AG04449 (cell line): ENCODE measurements around the gene NACAD.

Source experiments
- CTCF ChIA-PET: fragments of 350-600 bp; formaldehyde crosslinking; extraction: SDS; loops from one replicate; lab custom pipeline; 2021; ENCODE audit warnings: antibody characterized with exemption; lab: Yijun Ruan, JAX
- POLR2A ChIA-PET: fragments of 400-600, 350-600 bp; formaldehyde crosslinking; extraction: SDS; loops from one replicate; lab custom pipeline; 2020; ENCODE audit warnings: antibody characterized with exemption, inconsistent platforms; lab: Yijun Ruan, JAX
- DNase-seq: peaks from one replicate; pipeline ENCODE4 v3.0.0-alpha.2; 2010; ENCODE audit warnings: low read depth, low spot score
- H3K4me3 ChIP-seq: 2 replicates; pipeline ENCODE4 v1.5.1; 2011; ENCODE audit warnings: low read depth, mild to moderate bottlenecking, control low read depth, low read length
- CTCF ChIP-seq: IDR thresholded peaks from one replicate; pipeline ENCODE4 v1.5.1; 2011; ENCODE audit warnings: mild to moderate bottlenecking, moderate library complexity, low read length, control low read depth, inconsistent platforms; ENCODE audit not compliant: insufficient read depth; ENCODE audit errors: missing control alignments

Gene NACAD

GRCh38 chr7:45031829-45032228, 56.9 kb downstream of the NACAD start:
- no peak overlapping the region for H3K4me3 ChIP-seq
- CTCF ChIA-PET: no interaction called here
- no peak for DNase-seq
- TF ChIP-seq CTCF: no peak
- POLR2A ChIA-PET: no interaction called here
